GM10266 (cell line): Measurements from ENCODE around the gene SCFD2.
"Not testable (repeated sequence)": the region's sequence is repeated elsewhere in the genome, so short reads cannot be mapped to it uniquely, and the experiment has no call there.

Source experiments
- DNase-seq: peaks from one replicate; pipeline ENCODE4 v3.0.0; 2012; ENCODE audit errors: extremely low spot score
- TF ChIP-seq, protein P1 (sequence below): IDR thresholded peaks from 2 replicates; pipeline ENCODE4 v1.5.1; 2012; ENCODE audit warnings: mild to moderate bottlenecking, low read depth; ENCODE audit not compliant: control insufficient read depth, insufficient read depth; ENCODE audit errors: missing control alignments

Gene SCFD2

GRCh38 chr4:53147197-53147596 lies 218.7 kb downstream of the SCFD2 start:
- DNase-seq, result no peak
- TF ChIP-seq, protein P1, sequence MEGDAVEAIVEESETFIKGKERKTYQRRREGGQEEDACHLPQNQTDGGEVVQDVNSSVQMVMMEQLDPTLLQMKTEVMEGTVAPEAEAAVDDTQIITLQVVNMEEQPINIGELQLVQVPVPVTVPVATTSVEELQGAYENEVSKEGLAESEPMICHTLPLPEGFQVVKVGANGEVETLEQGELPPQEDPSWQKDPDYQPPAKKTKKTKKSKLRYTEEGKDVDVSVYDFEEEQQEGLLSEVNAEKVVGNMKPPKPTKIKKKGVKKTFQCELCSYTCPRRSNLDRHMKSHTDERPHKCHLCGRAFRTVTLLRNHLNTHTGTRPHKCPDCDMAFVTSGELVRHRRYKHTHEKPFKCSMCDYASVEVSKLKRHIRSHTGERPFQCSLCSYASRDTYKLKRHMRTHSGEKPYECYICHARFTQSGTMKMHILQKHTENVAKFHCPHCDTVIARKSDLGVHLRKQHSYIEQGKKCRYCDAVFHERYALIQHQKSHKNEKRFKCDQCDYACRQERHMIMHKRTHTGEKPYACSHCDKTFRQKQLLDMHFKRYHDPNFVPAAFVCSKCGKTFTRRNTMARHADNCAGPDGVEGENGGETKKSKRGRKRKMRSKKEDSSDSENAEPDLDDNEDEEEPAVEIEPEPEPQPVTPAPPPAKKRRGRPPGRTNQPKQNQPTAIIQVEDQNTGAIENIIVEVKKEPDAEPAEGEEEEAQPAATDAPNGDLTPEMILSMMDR, result no peak

DNA sequence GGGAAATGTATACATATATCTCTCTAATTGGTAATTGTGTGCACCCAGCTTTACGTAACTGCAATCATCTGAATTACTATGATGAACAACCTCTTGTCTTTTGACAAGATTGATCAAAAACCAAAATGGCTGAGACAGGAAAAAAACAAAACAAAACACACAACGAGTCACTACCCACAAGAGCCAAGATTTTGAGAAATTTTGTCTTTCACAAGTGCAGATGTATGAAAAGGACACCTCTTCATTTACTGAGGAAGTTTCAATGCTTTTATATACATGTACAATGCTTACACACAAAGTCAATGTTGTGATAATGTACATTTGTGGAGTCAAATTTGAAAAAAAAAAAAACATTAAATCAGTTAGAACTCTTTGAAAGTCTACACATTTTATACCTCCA lies 224.6 kb downstream of the SCFD2 start:
- TF ChIP-seq, protein P1, result no peak
- no peak for DNase-seq

DNA sequence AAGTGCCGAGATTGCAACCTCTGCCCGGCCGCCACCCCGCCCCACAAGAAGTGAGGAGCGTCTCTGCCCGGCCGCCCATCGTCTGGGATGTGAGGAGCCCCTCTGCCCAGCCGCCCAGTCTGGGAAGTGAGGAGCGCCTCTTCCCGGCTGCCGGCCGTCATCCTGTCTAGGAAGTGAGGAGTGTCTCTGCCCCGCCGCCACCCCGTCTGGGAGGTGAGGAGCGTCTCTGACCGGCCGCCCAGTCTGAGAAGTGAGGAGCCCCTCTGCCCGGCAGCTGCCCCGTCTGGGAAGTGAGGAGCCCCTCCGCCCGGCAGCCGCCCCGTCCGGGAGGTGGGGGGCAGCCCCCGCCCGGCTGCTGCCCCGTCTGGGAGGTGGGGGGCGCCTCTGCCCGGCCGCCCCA lies 226.6 kb downstream of the SCFD2 start:
- DNase-seq, result not testable (repeated sequence)

GRCh38 chr4:53137468-53137867 lies 228.4 kb downstream of the SCFD2 start:
- TF ChIP-seq, protein P1, result no peak
- no peak for DNase-seq

DNA sequence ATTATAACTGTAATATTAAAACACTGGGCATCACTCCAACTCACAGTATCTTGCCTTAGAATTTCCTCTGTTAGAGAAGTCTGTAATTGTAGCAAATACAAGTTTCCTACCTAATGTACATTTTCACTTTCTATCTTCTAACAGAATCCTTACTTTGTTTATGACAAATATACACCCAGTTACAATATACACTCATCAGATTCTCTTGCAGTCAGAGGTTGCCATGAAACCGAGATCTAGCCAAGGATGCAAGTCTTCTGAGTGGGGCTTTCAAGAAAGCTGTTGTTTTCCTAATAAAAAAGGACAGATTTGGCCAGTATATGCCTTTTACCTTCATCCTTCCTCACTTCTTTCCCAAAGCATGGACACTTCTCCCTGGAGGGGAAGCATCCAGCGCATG lies 228.9 kb downstream of the SCFD2 start:
- DNase-seq, result no peak
- TF ChIP-seq, protein P1, result no peak

DNA sequence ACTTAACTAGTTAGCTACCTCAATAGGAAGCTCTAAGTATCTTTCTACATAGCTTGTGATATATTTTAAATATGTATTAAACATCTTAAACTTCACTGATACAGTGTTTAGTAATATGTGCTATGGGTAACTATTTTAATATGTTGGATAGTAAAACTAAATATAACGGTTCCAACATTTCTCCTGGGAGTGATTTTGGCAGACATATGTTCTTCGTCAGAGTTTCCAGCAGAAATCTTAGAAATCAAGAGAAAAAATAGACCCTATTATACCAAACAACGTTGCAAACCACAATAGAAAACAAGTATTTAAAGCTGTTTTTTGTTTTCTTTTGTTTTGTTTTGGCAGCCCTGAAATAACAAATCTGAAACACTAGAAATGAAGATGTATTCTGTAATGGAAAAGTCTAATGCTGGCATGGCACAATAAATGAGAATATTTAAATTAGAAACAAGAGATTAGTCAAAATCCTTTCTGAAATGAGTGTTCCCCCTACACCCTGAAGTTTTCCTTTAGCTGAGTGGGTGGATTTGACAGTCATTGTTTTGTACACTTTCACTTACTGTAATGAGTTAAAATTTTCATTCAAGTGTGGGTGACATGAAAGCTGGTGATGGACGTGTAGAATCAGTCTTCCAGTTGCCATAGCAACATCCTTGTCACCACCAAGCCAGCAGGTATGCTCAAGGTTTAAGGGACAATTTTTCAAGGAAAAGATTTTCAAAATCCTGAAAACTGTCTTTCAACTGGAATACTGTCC lies 233.5 kb downstream of the SCFD2 start:
- TF ChIP-seq, protein P1, result no peak
- DNase-seq, result peak; percentile 39

- DNase-seq, result no peak
- TF ChIP-seq, protein P1, result no peak
These were observed 234.3 kb downstream of the SCFD2 start for GRCh38 chr4:53131562-53131925.
